ENCODE results near the gene CAMTA1. TPM values are rescaled to one million over a fixed set of nuclear protein-coding genes. Genes with fewer than 3 reads are reported as not detected.

The CAMTA1 gene
- polyA plus RNA-seq, 1 experiment = 64.9 TPM

- POLR2A ChIA-PET = no interaction called here
- Histone ChIP-seq H3K9me3 (ENCODE audit: control insufficient read depth, insufficient read depth, low read length) (no peaks in the 10 kb centered on the region), H3K27me3 (ENCODE audit: control insufficient read depth, insufficient read depth, low read length) (no peaks in the 10 kb centered on the region), H3K4me3 (ENCODE audit: low read depth, low read length) (no peak overlapping the region), H3K27ac (ENCODE audit: low read depth, low read length) (no peak overlapping the region)
- no peak for DNase-seq (ENCODE audit: low read depth, low spot score)
- TF ChIP-seq, protein P1, sequence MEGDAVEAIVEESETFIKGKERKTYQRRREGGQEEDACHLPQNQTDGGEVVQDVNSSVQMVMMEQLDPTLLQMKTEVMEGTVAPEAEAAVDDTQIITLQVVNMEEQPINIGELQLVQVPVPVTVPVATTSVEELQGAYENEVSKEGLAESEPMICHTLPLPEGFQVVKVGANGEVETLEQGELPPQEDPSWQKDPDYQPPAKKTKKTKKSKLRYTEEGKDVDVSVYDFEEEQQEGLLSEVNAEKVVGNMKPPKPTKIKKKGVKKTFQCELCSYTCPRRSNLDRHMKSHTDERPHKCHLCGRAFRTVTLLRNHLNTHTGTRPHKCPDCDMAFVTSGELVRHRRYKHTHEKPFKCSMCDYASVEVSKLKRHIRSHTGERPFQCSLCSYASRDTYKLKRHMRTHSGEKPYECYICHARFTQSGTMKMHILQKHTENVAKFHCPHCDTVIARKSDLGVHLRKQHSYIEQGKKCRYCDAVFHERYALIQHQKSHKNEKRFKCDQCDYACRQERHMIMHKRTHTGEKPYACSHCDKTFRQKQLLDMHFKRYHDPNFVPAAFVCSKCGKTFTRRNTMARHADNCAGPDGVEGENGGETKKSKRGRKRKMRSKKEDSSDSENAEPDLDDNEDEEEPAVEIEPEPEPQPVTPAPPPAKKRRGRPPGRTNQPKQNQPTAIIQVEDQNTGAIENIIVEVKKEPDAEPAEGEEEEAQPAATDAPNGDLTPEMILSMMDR (IDR thresholded peaks at IDR 0.05; ENCODE audit: low read depth, low read length) = no peak
- CTCF ChIA-PET = interaction anchor here (1.2 to 1.6 kb wide), 2 partner anchors 67 to 88 kb away, joined by 3 to 4 read pairs; no protein-coding TSS in a partner anchor
These were observed 795.9 kb downstream of the CAMTA1 start for GRCh38 chr1:7580923-7581753.

DNA sequence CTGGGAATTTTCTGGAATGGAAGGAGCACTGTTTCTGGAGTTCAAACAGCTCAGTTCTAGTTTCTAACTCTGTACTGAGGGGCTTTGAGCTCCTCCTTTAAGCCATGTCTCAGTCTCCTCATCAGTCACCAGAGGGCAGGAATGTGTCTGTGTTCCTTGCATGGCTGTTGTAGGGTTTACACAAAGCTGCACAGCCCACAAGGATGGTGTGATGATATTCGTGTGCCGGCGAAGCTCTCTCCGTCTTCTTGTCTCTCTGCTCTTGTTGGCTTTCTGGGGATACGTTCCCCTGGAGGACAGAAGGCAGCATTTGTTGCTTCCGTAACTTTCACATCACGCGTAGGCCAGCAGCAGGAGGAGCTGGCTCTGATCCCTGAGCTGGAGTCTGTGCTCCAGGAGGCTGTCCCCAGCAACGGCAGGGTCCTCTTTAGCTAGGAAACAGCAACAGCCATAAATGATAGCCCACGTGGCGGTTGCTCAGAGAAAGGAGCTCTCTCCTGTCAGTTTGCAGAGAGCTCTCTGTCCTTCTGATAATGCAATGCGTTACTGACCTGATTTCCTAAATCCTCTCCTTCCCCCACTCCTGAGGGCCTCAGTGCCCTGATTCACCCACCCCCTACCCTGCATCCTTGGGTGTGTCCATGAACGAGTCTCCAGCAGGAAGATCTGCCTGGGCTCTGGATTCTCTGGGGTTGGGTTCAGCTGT, 796.7 kb downstream of the CAMTA1 start:
- H3K27me3 ChIP-seq (ENCODE audit: control insufficient read depth, insufficient read depth, low read length) = no peaks in the 10 kb centered on the region
- no peak overlapping the region for H3K27ac ChIP-seq (ENCODE audit: low read depth, low read length)
- CTCF ChIA-PET = interaction anchor here (1.2 to 1.6 kb wide), 2 partner anchors 66 to 87 kb away, joined by 3 to 4 read pairs; no protein-coding TSS in a partner anchor
- no peak overlapping the region for H3K4me3 ChIP-seq (ENCODE audit: low read depth, low read length)
- TF ChIP-seq, protein P1 (IDR thresholded peaks at IDR 0.05; ENCODE audit: low read depth, low read length) = no peak
- POLR2A ChIA-PET = no interaction called here
- no peaks in the 10 kb centered on the region; the same call in 1 of the 2 replicates for H3K9me3 ChIP-seq (ENCODE audit: control insufficient read depth, insufficient read depth, low read length)
- no peak for DNase-seq (ENCODE audit: low read depth, low spot score)

GRCh38 chr1:7582460-7582972, 797.3 kb downstream of the CAMTA1 start:
- Histone ChIP-seq H3K27ac (ENCODE audit: low read depth, low read length) (no peak overlapping the region), H3K4me3 (ENCODE audit: low read depth, low read length) (no peak overlapping the region), H3K27me3 (ENCODE audit: control insufficient read depth, insufficient read depth, low read length) (no peaks in the 10 kb centered on the region), H3K9me3 (ENCODE audit: control insufficient read depth, insufficient read depth, low read length) (no peaks in the 10 kb centered on the region; the same call in 1 of the 2 replicates)
- TF ChIP-seq, protein P1 (IDR thresholded peaks at IDR 0.05; ENCODE audit: low read depth, low read length) = no peak
- ChIA-PET CTCF (interaction anchor here (1.6 kb wide), 1 partner anchor 86 kb away, joined by 4 read pairs; no protein-coding TSS in a partner anchor), POLR2A (no interaction called here)
- no peak for DNase-seq (ENCODE audit: low read depth, low spot score)

GRCh38 chr1:7583291-7584096, 798.2 kb downstream of the CAMTA1 start:
- TF ChIP-seq, protein P1 (IDR thresholded peaks at IDR 0.05; ENCODE audit: low read depth, low read length) = no peak
- peaks cover 2% of the 10 kb centered on the region for H3K27me3 ChIP-seq (ENCODE audit: control insufficient read depth, insufficient read depth, low read length)
- CTCF ChIA-PET = no interaction called here
- H3K4me3 ChIP-seq (ENCODE audit: low read depth, low read length) = no peak overlapping the region
- no peak for DNase-seq (ENCODE audit: low read depth, low spot score)
- no peak overlapping the region for H3K27ac ChIP-seq (ENCODE audit: low read depth, low read length)
- no peaks in the 10 kb centered on the region; the same call in 1 of the 2 replicates for H3K9me3 ChIP-seq (ENCODE audit: control insufficient read depth, insufficient read depth, low read length)
- POLR2A ChIA-PET = no interaction called here
